Keratinocyte (primary cell): ENCODE data around the gene FHOD3.

Experiments used
- EZH2 ChIP-seq: IDR thresholded peaks from one replicate; pipeline ENCODE4 v1.6.1; 2012; ENCODE audit warnings: inconsistent platforms, mild to moderate bottlenecking, low read length, moderate library complexity
- TF ChIP-seq, protein P1 (sequence below), 3 experiments: IDR thresholded peaks in 1 of 3; conservative IDR thresholded peaks in 1 of 3; optimal IDR thresholded peaks in 1 of 3; 2 replicates in 2 of 3; 3 replicates in 1 of 3; pipeline versions ENCODE3 to v1.5.1; 2011; ENCODE audit warnings: low read length in 3 of 3, mild to moderate bottlenecking in 3 of 3, moderate library complexity in 2 of 3, control low read depth in 1 of 3, inconsistent platforms in 1 of 3; ENCODE audit not compliant: insufficient read depth in 2 of 3; ENCODE audit errors: extremely low read depth in 1 of 3

DNA sequence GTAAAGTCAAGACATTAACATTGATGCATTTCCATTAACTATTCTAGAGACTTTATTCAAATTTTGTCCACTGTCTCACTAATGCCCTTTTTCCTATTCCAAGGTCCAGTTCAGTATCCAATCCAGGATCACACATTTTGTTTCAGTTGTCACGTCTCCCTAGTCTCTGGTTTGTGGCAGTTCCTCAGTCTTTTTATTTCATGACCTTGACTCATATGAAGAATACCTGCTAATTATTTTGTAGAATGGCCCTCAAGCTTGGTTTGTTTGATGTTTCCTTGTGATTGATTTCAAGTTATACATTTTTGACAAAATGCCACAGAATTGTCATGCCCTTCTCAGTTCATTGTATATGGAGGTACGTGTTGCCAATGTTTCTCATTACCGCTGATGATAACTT, 145.2 kb downstream of the FHOD3 start:
- no peak for TF ChIP-seq EZH2
- TF ChIP-seq, protein P1, sequence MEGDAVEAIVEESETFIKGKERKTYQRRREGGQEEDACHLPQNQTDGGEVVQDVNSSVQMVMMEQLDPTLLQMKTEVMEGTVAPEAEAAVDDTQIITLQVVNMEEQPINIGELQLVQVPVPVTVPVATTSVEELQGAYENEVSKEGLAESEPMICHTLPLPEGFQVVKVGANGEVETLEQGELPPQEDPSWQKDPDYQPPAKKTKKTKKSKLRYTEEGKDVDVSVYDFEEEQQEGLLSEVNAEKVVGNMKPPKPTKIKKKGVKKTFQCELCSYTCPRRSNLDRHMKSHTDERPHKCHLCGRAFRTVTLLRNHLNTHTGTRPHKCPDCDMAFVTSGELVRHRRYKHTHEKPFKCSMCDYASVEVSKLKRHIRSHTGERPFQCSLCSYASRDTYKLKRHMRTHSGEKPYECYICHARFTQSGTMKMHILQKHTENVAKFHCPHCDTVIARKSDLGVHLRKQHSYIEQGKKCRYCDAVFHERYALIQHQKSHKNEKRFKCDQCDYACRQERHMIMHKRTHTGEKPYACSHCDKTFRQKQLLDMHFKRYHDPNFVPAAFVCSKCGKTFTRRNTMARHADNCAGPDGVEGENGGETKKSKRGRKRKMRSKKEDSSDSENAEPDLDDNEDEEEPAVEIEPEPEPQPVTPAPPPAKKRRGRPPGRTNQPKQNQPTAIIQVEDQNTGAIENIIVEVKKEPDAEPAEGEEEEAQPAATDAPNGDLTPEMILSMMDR (optimal IDR thresholded peaks at IDR 0.05 in 1 of 3, IDR thresholded peaks at IDR 0.05 in 1 of 3, conservative IDR thresholded peaks at IDR 0.05 in 1 of 3; ENCODE audit: extremely low read depth in 1 of 3, insufficient read depth in 2 of 3, low read length in 3 of 3), result no peak
